Gastroesophageal sphincter (tissue), 4 donors: ENCODE data around the gene PEX11B. TPM values are rescaled to one million over a fixed set of nuclear protein-coding genes. Genes with fewer than 3 reads are reported as not detected.

Experiments
- ATAC-seq: fragments of 150-250 bp; one replicate; pipeline ENCODE4 v1.9.1; 2016; ENCODE audit warnings: mild to moderate bottlenecking, moderate library complexity
- H3K27ac ChIP-seq, 4 donors: fragments of 200-600 bp; sonication (generic) in 3 of 4; 1 replicate in 3 of 4; 2 replicates in 1 of 4; pipeline ENCODE4 v1.5.1; 2016 to 2019
- H3K27me3 ChIP-seq: fragments of 200-600 bp; sonication (generic); one replicate; pipeline ENCODE4 v1.5.1; 2019
- H3K36me3 ChIP-seq, 2 donors: fragments of 200-600 bp; sonication (generic); one replicate each; pipeline ENCODE4 v1.5.1; 2019; ENCODE audit warnings: control low read depth in 1 of 2
- H3K4me1 ChIP-seq, 3 donors: fragments of 200-600 bp; sonication (generic); 1 replicate in 2 of 3; 2 replicates in 1 of 3; pipeline ENCODE4 v1.5.1; 2016 to 2019; ENCODE audit warnings: control low read depth in 2 of 3
- H3K4me3 ChIP-seq, 2 donors: fragments of 200-600 bp; sonication (generic); one replicate each; pipeline ENCODE4 v1.5.1; 2019; ENCODE audit warnings: mild to moderate bottlenecking in 1 of 2, moderate library complexity in 1 of 2
- H3K9me3 ChIP-seq, 3 donors: fragments of 200-600 bp; sonication (generic); one replicate each; pipeline ENCODE4 v1.5.1; 2017 to 2019; ENCODE audit warnings: control low read depth in 2 of 3
- CTCF ChIP-seq, 4 experiments: fragments of 200-600 bp in 2 of 4; fragments of 450-650 bp in 2 of 4; sonication (generic) in 1 of 4; IDR thresholded peaks; one replicate each; pipeline ENCODE4 v1.5.1; 2017 to 2019; ENCODE audit warnings: antibody characterized with exemption in 4 of 4, mild to moderate bottlenecking in 2 of 4, moderate library complexity in 2 of 4
- EP300 ChIP-seq: sonication (generic); formaldehyde crosslinking; IDR thresholded peaks from one replicate; pipeline ENCODE4 v1.6.1; 2017; ENCODE audit warnings: antibody characterized with exemption, mild to moderate bottlenecking
- POLR2A ChIP-seq, 2 donors: fragments of 450-650 bp; IDR thresholded peaks; one replicate each; pipeline ENCODE4 v1.6.1; 2017; ENCODE audit warnings: antibody characterized with exemption in 2 of 2, mild to moderate bottlenecking in 2 of 2, moderate library complexity in 1 of 2
- POLR2AphosphoS5 ChIP-seq: sonication (generic); formaldehyde crosslinking; IDR thresholded peaks from one replicate; pipeline ENCODE4 v1.6.1; 2017; ENCODE audit warnings: antibody characterized with exemption
- WGBS, 2 donors: methylation state at CpG; one replicate each; pipeline ENCODE4 v1.1.5; 2018; ENCODE audit warnings: low coverage in 1 of 2; 5-methylcytosine and 5-hydroxymethylcytosine counted together
- total RNA-seq, 4 donors: library from RNA; depleted of rRNA; stranded (reverse); fragments of >200 nt; gene quantifications; one replicate each; pipeline ENCODE4 v1.1.0, GENCODE V29; 2016

PEX11B gene
- total RNA-seq, 4 donors from 2014 or later = 22.1 to 29.1 (median 28.1) TPM

- H3K4me3 ChIP-seq = no peak overlapping the region
- no peaks in the 10 kb centered on the region for H3K36me3 ChIP-seq
- H3K27me3 ChIP-seq = no peaks in the 10 kb centered on the region
- no peak for ATAC-seq
- H3K9me3 ChIP-seq = no peaks in the 10 kb centered on the region
- WGBS, 2 donors = 46 to 78% methylated on average over 3 of the region's 6 CpGs
- TF ChIP-seq EP300 (no peak), CTCF (IDR thresholded peaks at IDR 0.05) (no peak), POLR2AphosphoS5 (no peak), POLR2A (IDR thresholded peaks at IDR 0.05) (no peak)
- peak overlapping the region in 3 of 4 donors; percentile 9 to 100 (median 100) for H3K27ac ChIP-seq
- H3K4me1 ChIP-seq = peaks cover 16 to 93% (median 25%) of the 10 kb centered on the region in 3 donors
Measured at GRCh38 chr1:145953861-145954260, 35.3 kb upstream of the PEX11B start.

GRCh38 chr1:145952903-145953302 is 34.4 kb upstream of the PEX11B start:
- Histone ChIP-seq H3K27me3 (no peaks in the 10 kb centered on the region), H3K4me3 (no peak overlapping the region), H3K9me3 (no peaks in the 10 kb centered on the region), H3K27ac (no peak overlapping the region), H3K4me1 (peaks cover 16 to 88% (median 20%) of the 10 kb centered on the region in 3 donors), H3K36me3 (no peaks in the 10 kb centered on the region)
- 96 to 100% methylated on average over 2 to 3 of the region's 3 CpGs for WGBS, 2 donors
- ATAC-seq = no peak
- no peak for TF ChIP-seq CTCF (IDR thresholded peaks at IDR 0.05)
- no peak for TF ChIP-seq EP300
- no peak for TF ChIP-seq POLR2AphosphoS5
- no peak for TF ChIP-seq POLR2A (IDR thresholded peaks at IDR 0.05)

GRCh38 chr1:145951526-145951925 is 33.0 kb upstream of the PEX11B start:
- no peak overlapping the region for H3K4me3 ChIP-seq
- no peak for ATAC-seq
- no peak overlapping the region for H3K27ac ChIP-seq
- H3K36me3 ChIP-seq = peaks cover 0 to 14% of the 10 kb centered on the region in 2 donors
- H3K9me3 ChIP-seq = no peaks in the 10 kb centered on the region
- TF ChIP-seq POLR2A (IDR thresholded peaks at IDR 0.05) = no peak
- TF ChIP-seq EP300 = no peak
- TF ChIP-seq CTCF (IDR thresholded peaks at IDR 0.05) = no peak
- no peak for TF ChIP-seq POLR2AphosphoS5
- WGBS, 2 donors = 58 to 80% methylated on average over 1 of the region's 1 CpG
- peaks cover 16 to 87% (median 20%) of the 10 kb centered on the region in 3 donors for H3K4me1 ChIP-seq
- H3K27me3 ChIP-seq = no peaks in the 10 kb centered on the region

GRCh38 chr1:145949219-145949618 is 30.7 kb upstream of the PEX11B start:
- no peaks in the 10 kb centered on the region for H3K9me3 ChIP-seq
- no peak for ATAC-seq
- no peak overlapping the region for H3K27ac ChIP-seq
- TF ChIP-seq POLR2A (IDR thresholded peaks at IDR 0.05) (no peak), CTCF (IDR thresholded peaks at IDR 0.05) (no peak), POLR2AphosphoS5 (peak; percentile 27)
- 67 to 82% methylated on average over 2 to 4 of the region's 4 CpGs for WGBS, 2 donors
- no peaks in the 10 kb centered on the region for H3K27me3 ChIP-seq
- peaks cover 0 to 37% of the 10 kb centered on the region in 2 donors for H3K36me3 ChIP-seq
- H3K4me1 ChIP-seq = peaks cover 3 to 64% (median 9%) of the 10 kb centered on the region in 3 donors
- no peak overlapping the region for H3K4me3 ChIP-seq

- H3K27ac ChIP-seq = no peak overlapping the region
- ATAC-seq = no peak
- no peaks in the 10 kb centered on the region for H3K9me3 ChIP-seq
- no peaks in the 10 kb centered on the region for H3K27me3 ChIP-seq
- 50 to 70% methylated on average over 4 of the region's 4 CpGs for WGBS, 2 donors
- TF ChIP-seq POLR2AphosphoS5 = no peak
- TF ChIP-seq POLR2A (IDR thresholded peaks at IDR 0.05) = no peak
- no peak for TF ChIP-seq EP300
- TF ChIP-seq CTCF (IDR thresholded peaks at IDR 0.05) = no peak
- peaks cover 0 to 53% of the 10 kb centered on the region in 2 donors for H3K36me3 ChIP-seq
- no peak overlapping the region for H3K4me3 ChIP-seq
- H3K4me1 ChIP-seq = peaks cover 0 to 47% (median 6%) of the 10 kb centered on the region in 3 donors
Measured at GRCh38 chr1:145947551-145947950, 29.0 kb upstream of the PEX11B start.
